WTC11 (cell line): Measurements from ENCODE around the gene BCL2L11.

Source experiments
- MYBL2 ChIP-seq: sonication (generic); formaldehyde crosslinking; IDR thresholded peaks from 2 replicates; pipeline ENCODE4 v1.8.1; 2023; ENCODE audit warnings: mild to moderate bottlenecking, moderate library complexity, missing genetic modification reagents
- NFYB ChIP-seq: sonication (generic); formaldehyde crosslinking; conservative IDR thresholded peaks from 2 replicates; pipeline ENCODE4 v1.8.0; 2022; ENCODE audit warnings: low read depth, missing genetic modification reagents
- ZNF121 ChIP-seq: sonication (generic); formaldehyde crosslinking; IDR thresholded peaks from 2 replicates; pipeline ENCODE4 v1.8.0; 2023; ENCODE audit warnings: missing genetic modification reagents
- ZNF317 ChIP-seq: sonication (generic); formaldehyde crosslinking; IDR thresholded peaks from 2 replicates; pipeline ENCODE4 v1.8.1; 2023; ENCODE audit warnings: low read depth, mild to moderate bottlenecking, moderate library complexity, missing genetic modification reagents, borderline replicate concordance
- TF ChIP-seq, protein P1 (sequence below): fragments of 200-600 bp; IDR thresholded peaks from 2 replicates; pipeline ENCODE4 v1.8.0; 2022; ENCODE audit warnings: antibody characterized with exemption
- TF ChIP-seq, protein P2 (sequence below): fragments of 250-450 bp; sonication (Bioruptor Pico); IDR thresholded peaks from 2 replicates; pipeline ENCODE4 v1.9.0; 2021; ENCODE audit warnings: mild to moderate bottlenecking
- TF ChIP-seq, protein P3 (sequence below): sonication (generic); formaldehyde crosslinking; IDR thresholded peaks from 2 replicates; pipeline ENCODE4 v1.8.1; 2023; ENCODE audit warnings: mild to moderate bottlenecking, missing genetic modification reagents, moderate library complexity

DNA sequence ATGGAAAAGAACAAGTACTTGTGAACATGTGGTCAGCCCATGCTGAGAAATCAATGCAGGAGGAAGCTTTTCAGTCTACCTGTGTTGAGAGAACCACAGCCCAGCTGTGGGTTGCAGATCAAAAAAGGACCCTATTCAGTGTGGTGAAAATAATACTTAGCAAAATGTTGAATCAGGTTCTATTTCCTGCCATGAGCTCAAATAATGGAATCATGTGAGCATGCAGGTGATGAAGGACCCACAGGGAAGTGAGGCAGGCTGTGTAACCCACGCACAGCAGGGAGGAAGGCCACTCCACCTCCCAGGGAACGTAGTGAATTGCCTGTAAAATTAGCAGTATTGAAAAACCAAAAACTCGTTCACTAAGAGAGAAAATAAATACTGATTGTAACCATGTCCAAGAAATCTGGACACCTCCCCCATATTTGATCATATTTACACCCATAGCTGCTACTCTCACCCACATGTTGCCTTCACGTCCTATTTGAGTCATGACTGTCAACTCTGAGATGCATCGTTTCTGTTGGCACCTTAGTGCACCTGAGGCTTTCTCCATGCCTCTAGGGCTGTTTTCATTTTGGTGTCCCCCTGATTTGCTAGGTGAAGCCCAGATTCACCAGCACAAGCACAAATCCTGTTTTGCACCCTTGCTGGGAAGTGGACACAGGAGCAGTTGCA, 20.5 kb upstream of the BCL2L11 start:
- TF ChIP-seq ZNF317 (no peak), MYBL2 (CRISPR knock-in tag) (no peak), ZNF121 (no peak), NFYB (CRISPR knock-in tag) (no peak)
- TF ChIP-seq, protein P1, sequence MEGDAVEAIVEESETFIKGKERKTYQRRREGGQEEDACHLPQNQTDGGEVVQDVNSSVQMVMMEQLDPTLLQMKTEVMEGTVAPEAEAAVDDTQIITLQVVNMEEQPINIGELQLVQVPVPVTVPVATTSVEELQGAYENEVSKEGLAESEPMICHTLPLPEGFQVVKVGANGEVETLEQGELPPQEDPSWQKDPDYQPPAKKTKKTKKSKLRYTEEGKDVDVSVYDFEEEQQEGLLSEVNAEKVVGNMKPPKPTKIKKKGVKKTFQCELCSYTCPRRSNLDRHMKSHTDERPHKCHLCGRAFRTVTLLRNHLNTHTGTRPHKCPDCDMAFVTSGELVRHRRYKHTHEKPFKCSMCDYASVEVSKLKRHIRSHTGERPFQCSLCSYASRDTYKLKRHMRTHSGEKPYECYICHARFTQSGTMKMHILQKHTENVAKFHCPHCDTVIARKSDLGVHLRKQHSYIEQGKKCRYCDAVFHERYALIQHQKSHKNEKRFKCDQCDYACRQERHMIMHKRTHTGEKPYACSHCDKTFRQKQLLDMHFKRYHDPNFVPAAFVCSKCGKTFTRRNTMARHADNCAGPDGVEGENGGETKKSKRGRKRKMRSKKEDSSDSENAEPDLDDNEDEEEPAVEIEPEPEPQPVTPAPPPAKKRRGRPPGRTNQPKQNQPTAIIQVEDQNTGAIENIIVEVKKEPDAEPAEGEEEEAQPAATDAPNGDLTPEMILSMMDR: no peak
- TF ChIP-seq, protein P2, sequence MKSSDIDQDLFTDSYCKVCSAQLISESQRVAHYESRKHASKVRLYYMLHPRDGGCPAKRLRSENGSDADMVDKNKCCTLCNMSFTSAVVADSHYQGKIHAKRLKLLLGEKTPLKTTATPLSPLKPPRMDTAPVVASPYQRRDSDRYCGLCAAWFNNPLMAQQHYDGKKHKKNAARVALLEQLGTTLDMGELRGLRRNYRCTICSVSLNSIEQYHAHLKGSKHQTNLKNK (CRISPR knock-in tag): no peak
- TF ChIP-seq, protein P3, sequence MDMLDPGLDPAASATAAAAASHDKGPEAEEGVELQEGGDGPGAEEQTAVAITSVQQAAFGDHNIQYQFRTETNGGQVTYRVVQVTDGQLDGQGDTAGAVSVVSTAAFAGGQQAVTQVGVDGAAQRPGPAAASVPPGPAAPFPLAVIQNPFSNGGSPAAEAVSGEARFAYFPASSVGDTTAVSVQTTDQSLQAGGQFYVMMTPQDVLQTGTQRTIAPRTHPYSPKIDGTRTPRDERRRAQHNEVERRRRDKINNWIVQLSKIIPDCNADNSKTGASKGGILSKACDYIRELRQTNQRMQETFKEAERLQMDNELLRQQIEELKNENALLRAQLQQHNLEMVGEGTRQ: no peak
